PC-3 (cell line): ENCODE measurements around the gene TRAF1.

Experiments
- CTCF ChIP-seq: fragments of 300-600 bp; sonication (generic); conservative IDR thresholded peaks from 2 replicates; pipeline ENCODE4 v1.5.1; 2017; ENCODE audit warnings: antibody characterized with exemption, low read depth, mild to moderate bottlenecking, low read length
- EZH2 ChIP-seq: fragments of 300-600 bp; sonication (generic); IDR thresholded peaks from one replicate; pipeline ENCODE4 v1.6.1; 2017; ENCODE audit warnings: antibody characterized with exemption, mild to moderate bottlenecking, low read length; ENCODE audit not compliant: unreplicated experiment

- TF ChIP-seq CTCF: no peak
- TF ChIP-seq EZH2: no peak
Measured at GRCh38 chr9:120918931-120919842, 7.4 kb downstream of the TRAF1 start.
